ENCODE data around the gene DUSP19.

Gene DUSP19

DNA sequence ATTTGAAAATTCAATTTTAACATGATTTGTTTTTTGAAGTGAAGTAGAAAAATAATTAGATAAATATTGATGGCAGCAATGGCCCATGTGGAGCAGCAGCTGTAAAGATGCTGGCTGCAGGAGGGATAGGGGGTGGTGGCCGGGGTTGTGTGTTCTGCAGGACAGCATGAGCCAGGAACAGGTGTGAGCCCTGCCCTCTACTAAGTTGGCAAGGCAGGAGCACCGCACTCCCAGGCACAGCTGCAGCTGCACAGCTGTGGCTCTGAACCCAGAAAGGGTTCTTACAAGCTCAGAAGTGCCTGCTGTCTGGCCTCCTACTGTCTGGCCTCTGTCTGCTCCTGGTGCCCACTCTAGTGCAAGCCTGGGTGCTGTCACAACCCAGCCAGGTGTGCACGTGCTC is 10.0 kb upstream of the DUSP19 start:
- DNase-seq, result no peak

- no peak for DNase-seq
Measured at GRCh38 chr2:183069174-183069573, 9.4 kb upstream of the DUSP19 start.

DNA sequence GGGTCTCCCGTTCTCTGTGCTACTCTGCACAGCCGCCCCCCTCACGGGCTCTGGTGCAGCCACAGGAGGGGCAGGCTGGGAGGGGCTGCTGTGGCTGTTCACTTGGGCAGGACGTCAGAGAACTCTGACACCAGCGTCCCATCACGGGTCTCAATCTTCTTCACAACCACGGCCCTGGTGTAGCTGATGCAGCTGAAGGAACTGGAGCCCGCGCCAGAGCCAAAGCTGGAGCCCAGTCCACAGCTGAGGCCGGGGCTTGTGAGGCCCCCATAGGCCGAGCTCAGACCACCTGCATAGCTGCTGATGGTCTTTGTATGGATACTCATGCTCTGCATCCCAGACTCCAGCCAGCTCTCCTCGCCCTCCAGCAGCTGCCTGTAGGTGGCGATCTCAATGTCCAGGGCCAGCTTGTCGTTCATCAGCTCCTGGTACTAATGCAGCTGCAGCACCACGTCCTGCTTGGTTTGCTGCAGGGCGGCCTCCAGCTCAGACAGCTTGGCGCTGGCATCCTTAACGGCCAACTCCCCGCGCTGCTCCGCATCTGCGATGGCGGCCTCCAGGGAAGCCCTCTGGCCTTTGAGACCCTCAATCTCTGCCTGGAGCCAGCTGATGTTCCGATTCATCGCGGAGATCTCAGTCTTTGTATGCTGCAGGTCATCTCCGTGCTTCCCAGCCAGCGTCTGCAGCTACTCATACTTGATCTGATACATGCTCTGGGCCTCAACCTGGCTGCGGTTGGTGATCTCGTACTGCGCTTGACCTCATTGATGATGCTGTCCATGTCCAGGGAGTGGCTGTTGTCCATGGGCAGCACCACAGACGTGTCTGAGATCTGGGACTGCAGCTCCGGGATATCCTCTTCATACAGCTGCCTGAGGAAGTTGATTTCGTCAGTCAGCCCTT is 7.4 kb upstream of the DUSP19 start:
- no peak for DNase-seq

GRCh38 chr2:183072177-183072576 is 6.4 kb upstream of the DUSP19 start:
- no peak for DNase-seq

DNA sequence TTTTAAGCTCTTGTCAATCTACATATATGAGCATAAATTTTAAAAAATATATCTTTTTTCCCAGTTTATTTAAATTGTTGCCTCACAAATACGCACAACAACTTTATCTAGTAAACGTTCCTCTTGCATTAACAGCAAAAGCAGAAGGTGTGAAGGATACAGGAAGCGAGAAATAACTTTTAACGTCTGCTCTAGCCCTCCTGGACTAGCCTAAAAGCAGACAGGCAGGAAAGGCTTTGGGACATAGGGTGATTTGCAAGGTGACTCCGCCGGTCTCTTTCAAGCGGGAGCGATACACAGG is 434 bp upstream of the DUSP19 start:
- peak in 1 of 3 experiments; percentile 74 for DNase-seq

GRCh38 chr2:183079139-183079775 is 710 bp downstream of the DUSP19 start:
- peak in 2 of 3 experiments; percentile 39 to 87 for DNase-seq

DNA sequence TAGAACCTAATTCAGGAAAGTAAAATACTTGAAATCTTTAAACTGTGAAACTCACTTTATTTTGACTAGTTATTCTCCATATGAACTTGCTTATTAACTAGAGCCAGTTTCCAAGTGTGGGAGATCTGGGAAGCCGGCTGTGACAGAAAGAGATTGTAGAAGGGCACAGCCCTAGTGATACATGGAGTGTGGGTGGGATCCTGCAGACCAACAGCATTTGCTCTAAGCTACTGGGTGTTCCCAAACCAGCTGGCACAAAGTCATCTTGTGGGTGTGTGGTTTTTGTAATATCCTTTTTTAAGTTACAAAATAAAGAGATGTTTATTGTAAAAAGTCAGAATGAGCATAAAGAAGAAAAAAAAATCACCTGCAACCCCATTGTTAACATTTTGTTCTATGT is 3.4 kb downstream of the DUSP19 start:
- no peak for DNase-seq

- DNase-seq, result no peak
Measured at GRCh38 chr2:183088061-183088460, 9.5 kb downstream of the DUSP19 start.

DNA sequence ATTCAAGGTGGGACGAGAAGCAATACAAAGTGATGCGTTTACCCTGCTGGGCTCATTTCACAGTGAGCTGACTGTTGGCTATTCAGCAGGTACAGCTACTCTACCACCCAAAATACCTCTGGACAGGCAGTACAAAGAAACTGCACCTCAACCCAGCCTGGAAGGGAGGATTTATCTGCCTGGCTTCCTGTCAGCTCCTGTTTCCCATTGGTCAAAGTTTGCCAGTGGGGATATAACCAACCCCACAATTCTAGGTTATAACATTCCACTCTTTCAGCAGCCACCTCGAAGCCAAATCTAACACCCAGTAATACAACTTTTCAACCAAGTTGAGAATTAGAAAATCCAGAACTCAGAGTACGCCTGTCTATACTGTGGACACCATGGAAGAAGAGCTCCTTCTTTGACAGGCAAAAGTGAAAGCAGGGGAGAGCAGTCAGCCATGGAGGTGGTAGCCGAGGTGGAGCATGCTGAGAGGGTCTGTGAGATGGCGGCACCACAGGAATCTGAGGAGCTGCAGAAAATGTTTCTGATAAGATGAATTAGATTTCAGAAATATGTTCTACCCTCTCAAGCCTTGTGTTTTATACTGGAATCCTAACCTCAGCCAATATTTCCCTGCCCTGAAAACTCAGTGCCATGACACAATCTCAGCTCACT is 10.8 kb downstream of the DUSP19 start:
- DNase-seq, result no peak

- no peak for DNase-seq
Measured at GRCh38 chr2:183091318-183091953, 12.9 kb downstream of the DUSP19 start.

DNA sequence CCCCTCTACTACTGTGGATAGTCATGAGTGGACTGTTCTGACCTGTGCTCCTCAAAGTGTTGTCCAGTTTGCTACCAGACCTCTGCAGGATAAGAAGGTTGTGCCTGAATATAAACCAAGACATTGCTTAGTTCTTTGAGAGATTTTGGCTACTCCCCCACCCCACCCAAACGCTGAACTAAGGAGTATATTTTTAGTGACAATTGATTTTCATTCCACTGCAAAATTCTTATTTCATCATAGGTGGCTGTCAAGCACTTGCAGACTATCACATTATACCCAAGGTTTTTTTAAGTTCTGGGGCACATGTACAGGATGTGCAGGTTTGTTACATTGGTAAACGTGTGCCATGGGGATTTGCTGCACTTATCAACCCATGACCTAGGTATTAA is 13.4 kb downstream of the DUSP19 start:
- no peak for DNase-seq

GRCh38 chr2:183093857-183094657 is 15.5 kb downstream of the DUSP19 start:
- peak in 1 of 3 experiments; percentile 12 for DNase-seq

DNA sequence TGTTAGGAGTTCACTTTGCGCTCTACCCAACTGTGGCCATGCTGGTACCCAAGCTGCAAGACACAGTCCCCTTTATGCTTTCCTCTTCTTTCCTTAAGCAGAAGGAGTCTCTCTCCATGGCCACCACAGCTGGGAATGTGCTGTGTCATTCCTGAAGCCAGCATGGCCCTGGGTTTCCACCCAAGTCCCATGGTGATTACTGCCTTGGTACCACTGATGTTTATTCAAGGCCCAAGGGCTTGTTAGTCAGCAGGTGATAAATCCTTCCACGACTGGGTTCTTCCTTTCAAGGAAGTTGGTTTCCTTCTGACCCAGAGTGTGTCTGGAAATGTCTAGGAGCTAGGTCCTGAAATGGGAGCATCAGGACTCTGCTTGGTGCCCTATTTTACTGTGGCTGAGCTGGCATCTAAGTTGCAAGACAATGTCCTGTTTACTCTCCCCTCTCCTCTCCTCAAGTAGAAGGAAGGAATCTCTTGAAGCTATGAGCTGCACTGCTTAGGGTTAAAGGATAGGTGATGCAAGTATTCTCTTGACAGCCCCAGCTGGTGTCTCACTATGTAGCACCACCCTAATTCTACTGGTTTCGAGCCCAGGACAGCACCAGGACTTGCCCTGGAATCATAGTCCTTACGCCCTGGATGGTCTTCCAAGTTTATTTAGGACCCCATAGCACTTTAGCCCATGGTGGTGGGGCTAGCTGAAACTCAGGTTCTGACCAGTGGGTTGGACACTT is 27.0 kb downstream of the DUSP19 start:
- DNase-seq, result no peak

GRCh38 chr2:183112577-183112976 is 34.0 kb downstream of the DUSP19 start:
- no peak for DNase-seq

- DNase-seq, result no peak
Measured at GRCh38 chr2:183113630-183114029, 35.1 kb downstream of the DUSP19 start.

DNA sequence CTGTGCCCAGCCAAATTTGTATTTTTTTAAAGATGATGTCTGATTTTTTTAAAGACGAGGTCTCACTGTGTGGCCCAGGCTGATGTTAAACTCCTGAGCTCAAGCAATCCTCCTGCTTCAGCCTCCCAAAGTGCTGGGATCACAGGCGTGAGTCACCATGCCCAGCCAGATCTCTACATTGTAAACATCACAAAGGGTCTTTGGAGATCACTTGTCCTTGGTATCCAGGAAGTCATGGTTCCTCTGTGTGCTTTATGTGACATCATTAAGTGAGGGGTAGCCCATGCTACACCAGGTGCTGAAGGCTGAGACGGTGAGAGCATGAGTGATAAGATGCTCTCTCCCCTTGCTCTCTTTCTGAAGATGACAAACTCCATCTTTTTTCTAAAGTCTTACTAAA is 38.7 kb downstream of the DUSP19 start:
- peak in 1 of 3 experiments; percentile 7 for DNase-seq

DNA sequence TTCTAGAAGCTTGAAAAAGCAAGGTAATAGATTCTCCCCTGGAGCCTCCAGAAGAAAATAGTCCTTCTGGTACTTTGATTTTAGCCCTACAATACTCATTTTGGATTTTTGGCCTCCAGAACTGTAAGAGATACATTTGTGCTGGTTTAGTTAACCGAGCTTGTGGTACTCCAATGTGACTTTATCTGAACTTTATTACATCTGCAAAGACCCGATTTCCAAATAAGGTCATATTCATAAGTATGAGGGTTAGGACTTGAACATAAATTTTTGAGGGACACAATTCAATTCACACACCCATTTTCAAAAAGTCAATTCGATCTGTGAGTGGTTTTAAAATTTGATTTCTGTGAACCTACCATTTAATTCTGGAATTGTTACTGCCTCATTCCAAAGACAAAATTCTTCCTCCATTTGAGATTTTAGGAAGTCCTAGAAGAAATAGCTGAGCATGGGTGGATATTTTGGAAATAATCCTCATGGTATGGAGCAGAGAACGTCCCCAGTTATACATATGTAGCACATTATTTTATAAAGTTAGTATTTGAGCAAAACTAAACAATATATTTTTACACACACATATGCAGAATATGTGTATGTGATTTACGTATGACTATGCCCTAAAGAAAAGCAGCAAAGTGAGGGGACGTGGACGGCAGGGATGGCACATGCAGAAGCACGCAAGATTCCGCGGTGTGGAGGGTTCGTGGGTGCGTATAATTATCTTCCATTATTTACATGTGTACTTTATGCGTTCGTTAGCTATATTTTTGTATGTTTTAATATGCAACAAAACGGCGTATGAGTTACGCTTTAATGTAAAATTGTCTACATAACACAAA is 44.8 kb downstream of the DUSP19 start:
- peak in 1 of 3 experiments; percentile 63 for DNase-seq

- DNase-seq, result peak in 1 of 3 experiments; percentile 48
Measured at GRCh38 chr2:183123959-183124221, 45.3 kb downstream of the DUSP19 start.

DNA sequence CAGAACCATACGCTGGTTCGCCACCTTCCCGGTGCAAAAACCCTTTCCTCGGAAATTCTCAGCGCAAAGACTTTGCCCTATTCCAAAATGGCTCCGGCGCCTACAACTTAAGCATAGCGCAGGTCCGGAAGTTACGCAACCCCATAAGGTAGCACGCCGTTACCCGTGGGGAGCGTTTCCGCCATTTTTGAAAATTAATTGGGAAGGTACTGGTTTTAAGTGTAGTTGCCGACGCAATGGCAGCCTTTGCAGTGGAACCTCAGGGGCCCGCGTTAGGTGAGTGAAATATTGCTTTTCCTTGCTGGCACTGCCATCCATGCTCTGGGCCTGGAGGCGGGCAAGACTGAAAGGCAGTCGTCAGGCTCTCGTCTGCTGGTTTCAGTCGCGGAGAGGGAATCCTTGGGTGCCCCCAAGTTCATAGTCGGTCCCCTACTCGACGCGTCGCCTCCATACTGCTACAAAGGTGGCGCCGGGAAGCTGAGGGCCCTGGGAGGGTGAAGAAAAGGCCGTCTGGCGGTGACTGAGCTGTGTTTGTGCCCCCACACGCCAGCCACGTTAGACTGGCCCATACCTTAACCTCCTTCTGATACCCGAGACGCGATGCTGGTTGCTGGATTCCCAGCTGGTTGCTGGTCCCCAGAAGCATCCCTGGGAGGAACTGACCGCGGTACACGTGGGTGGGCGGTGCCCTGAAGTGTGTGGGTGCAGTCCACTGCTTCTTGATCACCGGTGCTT is 45.8 kb downstream of the DUSP19 start, which contains the start of gene NUP35:
TSS of gene NUP35 (plus strand) at position 222 of the 735 bp plus-strand sequence. CDS start at position 237, 15 bp downstream.
- peak; percentile 78 to 94 (median 89) for DNase-seq

DNA sequence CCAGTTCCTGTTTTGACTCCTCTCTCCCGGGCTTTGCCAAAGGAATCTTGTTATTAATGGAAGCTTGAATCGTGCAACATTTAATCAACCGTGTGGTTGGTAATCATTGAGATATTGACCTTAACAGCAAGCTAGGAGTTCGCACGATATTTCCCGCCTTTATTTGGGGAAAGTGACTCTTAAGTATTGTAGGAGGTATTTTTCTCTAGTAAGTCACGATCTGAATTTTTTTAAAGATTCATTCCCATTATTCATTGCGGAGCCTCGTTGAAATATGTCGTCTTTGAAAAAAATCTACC is 46.4 kb downstream of the DUSP19 start:
- DNase-seq, result no peak
